Measurements from ENCODE around the gene MVD. TPM values are rescaled to one million over a fixed set of nuclear protein-coding genes. Genes with fewer than 3 reads are reported as not detected.

The MVD gene
- total and polyA plus RNA-seq, 2 experiments from 2014 or later, result 95.3 to 149 TPM

DNA sequence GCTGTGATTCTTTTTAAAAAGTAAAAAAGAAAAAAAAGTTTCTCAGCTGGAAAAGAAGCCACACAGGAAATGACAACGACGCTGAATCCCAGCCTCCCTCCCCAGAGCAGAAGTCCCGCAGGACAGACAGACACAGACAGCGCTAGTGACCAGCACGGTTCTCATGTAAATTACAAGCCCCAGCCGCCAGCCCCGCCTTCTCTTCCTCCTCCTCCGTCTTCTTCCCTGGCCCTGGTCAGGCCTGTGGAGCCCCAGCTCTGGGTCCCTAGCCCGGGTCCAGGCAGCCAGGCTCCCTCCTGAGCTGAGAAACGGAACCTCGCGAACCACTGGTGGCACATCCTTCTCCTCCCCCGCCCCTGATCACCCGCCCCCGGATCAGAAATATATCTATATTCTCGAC lies 31.5 kb downstream of the MVD start:
- H3K27ac ChIP-seq (ENCODE audit: low read depth), result no peak overlapping the region
- H3F3A ChIP-seq (replicated peaks; ENCODE audit: low read depth), result peaks cover 14% of the 10 kb centered on the region; the same call in 1 of the 2 replicates
- TF ChIP-seq, protein P1, sequence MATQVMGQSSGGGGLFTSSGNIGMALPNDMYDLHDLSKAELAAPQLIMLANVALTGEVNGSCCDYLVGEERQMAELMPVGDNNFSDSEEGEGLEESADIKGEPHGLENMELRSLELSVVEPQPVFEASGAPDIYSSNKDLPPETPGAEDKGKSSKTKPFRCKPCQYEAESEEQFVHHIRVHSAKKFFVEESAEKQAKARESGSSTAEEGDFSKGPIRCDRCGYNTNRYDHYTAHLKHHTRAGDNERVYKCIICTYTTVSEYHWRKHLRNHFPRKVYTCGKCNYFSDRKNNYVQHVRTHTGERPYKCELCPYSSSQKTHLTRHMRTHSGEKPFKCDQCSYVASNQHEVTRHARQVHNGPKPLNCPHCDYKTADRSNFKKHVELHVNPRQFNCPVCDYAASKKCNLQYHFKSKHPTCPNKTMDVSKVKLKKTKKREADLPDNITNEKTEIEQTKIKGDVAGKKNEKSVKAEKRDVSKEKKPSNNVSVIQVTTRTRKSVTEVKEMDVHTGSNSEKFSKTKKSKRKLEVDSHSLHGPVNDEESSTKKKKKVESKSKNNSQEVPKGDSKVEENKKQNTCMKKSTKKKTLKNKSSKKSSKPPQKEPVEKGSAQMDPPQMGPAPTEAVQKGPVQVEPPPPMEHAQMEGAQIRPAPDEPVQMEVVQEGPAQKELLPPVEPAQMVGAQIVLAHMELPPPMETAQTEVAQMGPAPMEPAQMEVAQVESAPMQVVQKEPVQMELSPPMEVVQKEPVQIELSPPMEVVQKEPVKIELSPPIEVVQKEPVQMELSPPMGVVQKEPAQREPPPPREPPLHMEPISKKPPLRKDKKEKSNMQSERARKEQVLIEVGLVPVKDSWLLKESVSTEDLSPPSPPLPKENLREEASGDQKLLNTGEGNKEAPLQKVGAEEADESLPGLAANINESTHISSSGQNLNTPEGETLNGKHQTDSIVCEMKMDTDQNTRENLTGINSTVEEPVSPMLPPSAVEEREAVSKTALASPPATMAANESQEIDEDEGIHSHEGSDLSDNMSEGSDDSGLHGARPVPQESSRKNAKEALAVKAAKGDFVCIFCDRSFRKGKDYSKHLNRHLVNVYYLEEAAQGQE (IDR thresholded peaks at IDR 0.05; ENCODE audit: unreplicated experiment), result no peak
- no peak for TF ChIP-seq EZH2 (IDR thresholded peaks at IDR 0.05; ENCODE audit: low read depth, unreplicated experiment)
- TF ChIP-seq ZNF114 (CRISPR knock-in tag; IDR thresholded peaks at IDR 0.05), result no peak
- TF ChIP-seq, protein P2, sequence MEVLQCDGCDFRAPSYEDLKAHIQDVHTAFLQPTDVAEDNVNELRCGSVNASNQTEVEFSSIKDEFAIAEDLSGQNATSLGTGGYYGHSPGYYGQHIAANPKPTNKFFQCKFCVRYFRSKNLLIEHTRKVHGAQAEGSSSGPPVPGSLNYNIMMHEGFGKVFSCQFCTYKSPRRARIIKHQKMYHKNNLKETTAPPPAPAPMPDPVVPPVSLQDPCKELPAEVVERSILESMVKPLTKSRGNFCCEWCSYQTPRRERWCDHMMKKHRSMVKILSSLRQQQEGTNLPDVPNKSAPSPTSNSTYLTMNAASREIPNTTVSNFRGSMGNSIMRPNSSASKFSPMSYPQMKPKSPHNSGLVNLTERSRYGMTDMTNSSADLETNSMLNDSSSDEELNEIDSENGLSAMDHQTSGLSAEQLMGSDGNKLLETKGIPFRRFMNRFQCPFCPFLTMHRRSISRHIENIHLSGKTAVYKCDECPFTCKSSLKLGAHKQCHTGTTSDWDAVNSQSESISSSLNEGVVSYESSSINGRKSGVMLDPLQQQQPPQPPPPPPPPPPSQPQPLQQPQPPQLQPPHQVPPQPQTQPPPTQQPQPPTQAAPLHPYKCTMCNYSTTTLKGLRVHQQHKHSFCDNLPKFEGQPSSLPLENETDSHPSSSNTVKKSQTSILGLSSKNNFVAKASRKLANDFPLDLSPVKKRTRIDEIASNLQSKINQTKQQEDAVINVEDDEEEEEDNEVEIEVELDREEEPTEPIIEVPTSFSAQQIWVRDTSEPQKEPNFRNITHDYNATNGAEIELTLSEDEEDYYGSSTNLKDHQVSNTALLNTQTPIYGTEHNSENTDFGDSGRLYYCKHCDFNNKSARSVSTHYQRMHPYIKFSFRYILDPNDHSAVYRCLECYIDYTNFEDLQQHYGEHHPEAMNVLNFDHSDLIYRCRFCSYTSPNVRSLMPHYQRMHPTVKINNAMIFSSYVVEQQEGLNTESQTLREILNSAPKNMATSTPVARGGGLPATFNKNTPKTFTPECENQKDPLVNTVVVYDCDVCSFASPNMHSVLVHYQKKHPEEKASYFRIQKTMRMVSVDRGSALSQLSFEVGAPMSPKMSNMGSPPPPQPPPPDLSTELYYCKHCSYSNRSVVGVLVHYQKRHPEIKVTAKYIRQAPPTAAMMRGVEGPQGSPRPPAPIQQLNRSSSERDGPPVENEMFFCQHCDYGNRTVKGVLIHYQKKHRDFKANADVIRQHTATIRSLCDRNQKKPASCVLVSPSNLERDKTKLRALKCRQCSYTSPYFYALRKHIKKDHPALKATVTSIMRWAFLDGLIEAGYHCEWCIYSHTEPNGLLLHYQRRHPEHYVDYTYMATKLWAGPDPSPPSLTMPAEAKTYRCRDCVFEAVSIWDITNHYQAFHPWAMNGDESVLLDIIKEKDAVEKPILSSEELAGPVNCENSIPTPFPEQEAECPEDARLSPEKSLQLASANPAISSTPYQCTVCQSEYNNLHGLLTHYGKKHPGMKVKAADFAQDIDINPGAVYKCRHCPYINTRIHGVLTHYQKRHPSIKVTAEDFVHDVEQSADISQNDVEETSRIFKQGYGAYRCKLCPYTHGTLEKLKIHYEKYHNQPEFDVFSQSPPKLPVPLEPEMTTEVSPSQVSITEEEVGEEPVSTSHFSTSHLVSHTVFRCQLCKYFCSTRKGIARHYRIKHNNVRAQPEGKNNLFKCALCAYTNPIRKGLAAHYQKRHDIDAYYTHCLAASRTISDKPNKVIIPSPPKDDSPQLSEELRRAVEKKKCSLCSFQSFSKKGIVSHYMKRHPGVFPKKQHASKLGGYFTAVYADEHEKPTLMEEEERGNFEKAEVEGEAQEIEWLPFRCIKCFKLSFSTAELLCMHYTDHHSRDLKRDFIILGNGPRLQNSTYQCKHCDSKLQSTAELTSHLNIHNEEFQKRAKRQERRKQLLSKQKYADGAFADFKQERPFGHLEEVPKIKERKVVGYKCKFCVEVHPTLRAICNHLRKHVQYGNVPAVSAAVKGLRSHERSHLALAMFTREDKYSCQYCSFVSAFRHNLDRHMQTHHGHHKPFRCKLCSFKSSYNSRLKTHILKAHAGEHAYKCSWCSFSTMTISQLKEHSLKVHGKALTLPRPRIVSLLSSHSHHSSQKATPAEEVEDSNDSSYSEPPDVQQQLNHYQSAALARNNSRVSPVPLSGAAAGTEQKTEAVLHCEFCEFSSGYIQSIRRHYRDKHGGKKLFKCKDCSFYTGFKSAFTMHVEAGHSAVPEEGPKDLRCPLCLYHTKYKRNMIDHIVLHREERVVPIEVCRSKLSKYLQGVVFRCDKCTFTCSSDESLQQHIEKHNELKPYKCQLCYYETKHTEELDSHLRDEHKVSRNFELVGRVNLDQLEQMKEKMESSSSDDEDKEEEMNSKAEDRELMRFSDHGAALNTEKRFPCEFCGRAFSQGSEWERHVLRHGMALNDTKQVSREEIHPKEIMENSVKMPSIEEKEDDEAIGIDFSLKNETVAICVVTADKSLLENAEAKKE (CRISPR knock-in tag; IDR thresholded peaks at IDR 0.05), result no peak
- TF ChIP-seq NANOG (IDR thresholded peaks at IDR 0.05; ENCODE audit: borderline replicate concordance), result no peak
- TF ChIP-seq ZNF331 (CRISPR knock-in tag; IDR thresholded peaks at IDR 0.05; ENCODE audit: low read depth), result no peak
- TF ChIP-seq STAT1 (IDR thresholded peaks at IDR 0.05; ENCODE audit: unreplicated experiment), result no peak
- no peak for TF ChIP-seq POLR2AphosphoS5 (IDR thresholded peaks at IDR 0.05; ENCODE audit: low read depth)
- TF ChIP-seq, protein P3, sequence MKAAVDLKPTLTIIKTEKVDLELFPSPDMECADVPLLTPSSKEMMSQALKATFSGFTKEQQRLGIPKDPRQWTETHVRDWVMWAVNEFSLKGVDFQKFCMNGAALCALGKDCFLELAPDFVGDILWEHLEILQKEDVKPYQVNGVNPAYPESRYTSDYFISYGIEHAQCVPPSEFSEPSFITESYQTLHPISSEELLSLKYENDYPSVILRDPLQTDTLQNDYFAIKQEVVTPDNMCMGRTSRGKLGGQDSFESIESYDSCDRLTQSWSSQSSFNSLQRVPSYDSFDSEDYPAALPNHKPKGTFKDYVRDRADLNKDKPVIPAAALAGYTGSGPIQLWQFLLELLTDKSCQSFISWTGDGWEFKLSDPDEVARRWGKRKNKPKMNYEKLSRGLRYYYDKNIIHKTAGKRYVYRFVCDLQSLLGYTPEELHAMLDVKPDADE (IDR thresholded peaks at IDR 0.05), result no peak
- TF ChIP-seq EZH2phosphoT487 (IDR thresholded peaks at IDR 0.05; ENCODE audit: unreplicated experiment), result no peak
- TF ChIP-seq, protein P4, sequence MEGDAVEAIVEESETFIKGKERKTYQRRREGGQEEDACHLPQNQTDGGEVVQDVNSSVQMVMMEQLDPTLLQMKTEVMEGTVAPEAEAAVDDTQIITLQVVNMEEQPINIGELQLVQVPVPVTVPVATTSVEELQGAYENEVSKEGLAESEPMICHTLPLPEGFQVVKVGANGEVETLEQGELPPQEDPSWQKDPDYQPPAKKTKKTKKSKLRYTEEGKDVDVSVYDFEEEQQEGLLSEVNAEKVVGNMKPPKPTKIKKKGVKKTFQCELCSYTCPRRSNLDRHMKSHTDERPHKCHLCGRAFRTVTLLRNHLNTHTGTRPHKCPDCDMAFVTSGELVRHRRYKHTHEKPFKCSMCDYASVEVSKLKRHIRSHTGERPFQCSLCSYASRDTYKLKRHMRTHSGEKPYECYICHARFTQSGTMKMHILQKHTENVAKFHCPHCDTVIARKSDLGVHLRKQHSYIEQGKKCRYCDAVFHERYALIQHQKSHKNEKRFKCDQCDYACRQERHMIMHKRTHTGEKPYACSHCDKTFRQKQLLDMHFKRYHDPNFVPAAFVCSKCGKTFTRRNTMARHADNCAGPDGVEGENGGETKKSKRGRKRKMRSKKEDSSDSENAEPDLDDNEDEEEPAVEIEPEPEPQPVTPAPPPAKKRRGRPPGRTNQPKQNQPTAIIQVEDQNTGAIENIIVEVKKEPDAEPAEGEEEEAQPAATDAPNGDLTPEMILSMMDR (conservative IDR thresholded peaks at IDR 0.05; ENCODE audit: low read depth in 2 of 2), result no peak
- TF ChIP-seq CREB1 (CRISPR knock-in tag; IDR thresholded peaks at IDR 0.05; ENCODE audit: low read depth), result no peak
- no peak for TF ChIP-seq JUNB (IDR thresholded peaks at IDR 0.05; ENCODE audit: unreplicated experiment)
- no peak overlapping the region for H3K4me3 ChIP-seq
- H4K20me1 ChIP-seq (replicated peaks; ENCODE audit: insufficient read depth), result 0 out of 2 replicates have a peak, but pooled peaks cover under 1% of the 10 kb centered on the region
- Mint-ChIP-seq H3K36me3 (ENCODE audit: low read depth) (peaks cover 42% of the 10 kb centered on the region), H3K27me3 (ENCODE audit: insufficient read depth, low read depth, poor library complexity) (peaks cover 15% of the 10 kb centered on the region), H3K4me3 (no peak overlapping the region; the same call in 2 of the 3 replicates), H3K27ac (no peak overlapping the region; the same call in 1 of the 2 replicates), H3K4me1 (peaks cover 29% of the 10 kb centered on the region), H3K9me3 (no peaks in the 10 kb centered on the region)
- H3K27me3 ChIP-seq (ENCODE audit: insufficient read depth), result no peaks in the 10 kb centered on the region; the same call in 1 of the 2 replicates
- no peak for DNase-seq (ENCODE audit: low spot score)
- peaks cover 13% of the 10 kb centered on the region; the same call in 1 of the 2 replicates for H3K36me3 ChIP-seq (ENCODE audit: insufficient read depth)
- no peak overlapping the region for H2AFZ ChIP-seq
- H3K4me1 ChIP-seq (ENCODE audit: insufficient read depth), result peaks cover 10% of the 10 kb centered on the region; the same call in 1 of the 2 replicates
- no peak overlapping the region for H3K4me2 ChIP-seq
- no peaks in the 10 kb centered on the region for H3K9me2 ChIP-seq (ENCODE audit: insufficient read depth)
- ATAC-seq, result no peak
- no peaks in the 10 kb centered on the region for H3K79me2 ChIP-seq (replicated peaks; ENCODE audit: insufficient read depth)

All from GM23338 (cell line).